GM12878 (cell line): ENCODE measurements around the gene RBL2.
"Not testable (repeated sequence)": the region's sequence is repeated elsewhere in the genome, so short reads cannot be mapped to it uniquely, and the experiment has no call there.

Experiments
- BACH1 ChIP-seq: fragments of 450-650 bp; IDR thresholded peaks from 2 replicates; pipeline ENCODE4 v1.6.1; 2017; ENCODE audit warnings: mild to moderate bottlenecking, borderline replicate concordance
- BCLAF1 ChIP-seq: fragments of 450-650 bp; IDR thresholded peaks from 2 replicates; pipeline ENCODE4 v1.6.1; 2017; ENCODE audit warnings: antibody characterized with exemption, mild to moderate bottlenecking, moderate library complexity
- CHD2 ChIP-seq: IDR thresholded peaks from 2 replicates; pipeline ENCODE4 v1.6.1; 2011; ENCODE audit warnings: low read depth, low read length, improper control_type of control experiment, borderline replicate concordance
- ETV6 ChIP-seq, 2 experiments: fragments of 450-650 bp in 1 of 2; IDR thresholded peaks in 1 of 2; conservative IDR thresholded peaks in 1 of 2; 2 replicates each; pipeline ENCODE4 v1.6.1; 2014; ENCODE audit warnings: antibody characterized with exemption in 1 of 2, borderline replicate concordance in 1 of 2, low read depth in 1 of 2, mild to moderate bottlenecking in 1 of 2, moderate library complexity in 1 of 2
- EZH2 ChIP-seq: IDR thresholded peaks from 2 replicates; pipeline ENCODE4 v1.6.1; 2012; ENCODE audit warnings: low read depth, mild to moderate bottlenecking, control low read depth, inconsistent platforms, low read length, borderline replicate concordance; ENCODE audit not compliant: control insufficient read depth
- FOS ChIP-seq: IDR thresholded peaks from 3 replicates; pipeline ENCODE4 v1.6.1; 2011; ENCODE audit warnings: borderline replicate concordance; ENCODE audit not compliant: insufficient read length; ENCODE audit errors: extremely low read depth
- GABPA ChIP-seq: IDR thresholded peaks from 2 replicates; pipeline ENCODE4 v1.6.1; 2014; ENCODE audit warnings: antibody characterized with exemption, low read depth, mild to moderate bottlenecking, inconsistent platforms
- GATAD2B ChIP-seq: fragments of 450-650 bp; conservative IDR thresholded peaks from 2 replicates; pipeline ENCODE4 v1.6.1; 2017; ENCODE audit warnings: low read depth, mild to moderate bottlenecking, moderate library complexity
- MYC ChIP-seq: IDR thresholded peaks from 2 replicates; pipeline ENCODE4 v1.6.1; 2011; ENCODE audit warnings: mild to moderate bottlenecking, low read length, moderate library complexity, inconsistent platforms; ENCODE audit not compliant: insufficient read depth, insufficient replicate concordance, insufficient read length, severe bottlenecking
- NKRF ChIP-seq: fragments of 450-650 bp; conservative IDR thresholded peaks from 2 replicates; pipeline ENCODE4 v1.6.1; 2017; ENCODE audit warnings: mild to moderate bottlenecking, moderate library complexity
- TAF1 ChIP-seq: IDR thresholded peaks from 2 replicates; pipeline ENCODE4 v1.6.1; 2011; ENCODE audit warnings: mild to moderate bottlenecking, low read depth, low read length, borderline replicate concordance
- TCF12 ChIP-seq: IDR thresholded peaks from 2 replicates; pipeline ENCODE4 v1.6.1; 2011; ENCODE audit warnings: low read depth, mild to moderate bottlenecking, low read length
- ZNF274 ChIP-seq: IDR thresholded peaks from one replicate; pipeline ENCODE4 v1.8.0; 2011; ENCODE audit not compliant: insufficient read length, insufficient read depth

- not testable (repeated sequence) for TF ChIP-seq FOS; CHD2; ETV6 (conservative IDR thresholded peaks at IDR 0.05 in 1 of 2, IDR thresholded peaks at IDR 0.05 in 1 of 2; ENCODE audit: borderline replicate concordance in 1 of 2, low read depth in 1 of 2); GABPA; TAF1; ZNF274; EZH2; TCF12; BACH1; MYC; NKRF; GATAD2B; BCLAF1
These were observed 78.5 kb downstream of the RBL2 start for GRCh38 chr16:53512795-53513194.
